Upper lobe of right lung (tissue), 1 donor: Measurements from ENCODE around the gene SCN8A. TPM values are rescaled to one million over a fixed set of nuclear protein-coding genes. Genes with fewer than 3 reads are reported as not detected.
"Not testable (repeated sequence)": the region's sequence is repeated elsewhere in the genome, so short reads cannot be mapped to it uniquely, and the experiment has no call there.

ENCODE experiments used
- ATAC-seq: fragments of 200-7000 bp; cut with Tn5 transposase; one replicate; pipeline ENCODE4 v1.9.1; 2020; ENCODE audit warnings: mild to moderate bottlenecking, moderate library complexity
- DNase-seq: peaks from one replicate; pipeline ENCODE4 v3.0.0-alpha.2; 2020
- H3K27ac ChIP-seq: fragments of 200-600 bp; one replicate; pipeline ENCODE4 v1.8.0; 2022
- H3K27me3 ChIP-seq: fragments of 200-600 bp; one replicate; pipeline ENCODE4 v1.8.0; 2022; ENCODE audit warnings: mild to moderate bottlenecking
- H3K36me3 ChIP-seq: fragments of 200-600 bp; one replicate; pipeline ENCODE4 v1.8.0; 2022
- H3K4me1 ChIP-seq: fragments of 200-600 bp; one replicate; pipeline ENCODE4 v1.8.0; 2022
- H3K4me3 ChIP-seq: fragments of 200-600 bp; one replicate; pipeline ENCODE4 v1.8.0; 2022; ENCODE audit warnings: mild to moderate bottlenecking
- H3K9me3 ChIP-seq: fragments of 200-600 bp; one replicate; pipeline ENCODE4 v1.8.0; 2022
- CTCF ChIP-seq: fragments of 200-600 bp; IDR thresholded peaks from one replicate; pipeline ENCODE4 v1.8.0; 2022; ENCODE audit warnings: antibody characterized with exemption
- intact Hi-C: fragments of 100-400 bp; cut with DNase I; formaldehyde crosslinking; loops from one replicate; pipeline ENCODE4 v1.11.0; 2022
- total RNA-seq: library from RNA; stranded (reverse); fragmentation: NEBNext Ultra II Directional; extraction: Animal tissue kit (Norgen Biotek cat#: 25700); gene quantifications from one replicate; pipeline ENCODE4 v1.2.1, GENCODE V29; 2021
- donor health status: DM: no; HTN: yes; CAD: no; lungs with severe emphysema.

Gene SCN8A
- total RNA-seq, 1 donor from 2014 or later, result 1.1 TPM

- intact Hi-C loops, result no loop called here
- H3K9me3 ChIP-seq, result no peaks in the 10 kb centered on the region
- DNase-seq (no peak), ATAC-seq (peak; percentile 84)
- no peak overlapping the region for H3K27ac ChIP-seq
- H3K36me3 ChIP-seq, result no peaks in the 10 kb centered on the region
- peaks cover 6% of the 10 kb centered on the region for H3K27me3 ChIP-seq
- H3K4me1 ChIP-seq, result no peaks in the 10 kb centered on the region
- no peak for TF ChIP-seq CTCF
- no peak overlapping the region for H3K4me3 ChIP-seq
Measured at GRCh38 chr12:51827925-51828818, 237.1 kb downstream of the SCN8A start.

GRCh38 chr12:51829011-51829481 lies 238.0 kb downstream of the SCN8A start:
- Histone ChIP-seq H3K4me3 (no peak overlapping the region), H3K9me3 (no peaks in the 10 kb centered on the region), H3K27me3 (peaks cover 6% of the 10 kb centered on the region), H3K36me3 (no peaks in the 10 kb centered on the region), H3K4me1 (no peaks in the 10 kb centered on the region), H3K27ac (no peak overlapping the region)
- DNase-seq (no peak), ATAC-seq (no peak)
- intact Hi-C loops, result no loop called here
- TF ChIP-seq CTCF, result no peak

- no peak for ATAC-seq
- Histone ChIP-seq H3K4me3 (no peak overlapping the region), H3K27me3 (peaks cover 6% of the 10 kb centered on the region), H3K27ac (no peak overlapping the region), H3K4me1 (no peaks in the 10 kb centered on the region), H3K9me3 (no peaks in the 10 kb centered on the region), H3K36me3 (no peaks in the 10 kb centered on the region)
- intact Hi-C loops, result no loop called here
- TF ChIP-seq CTCF, result no peak
- DNase-seq, result no peak
Measured at GRCh38 chr12:51829641-51830040, 238.6 kb downstream of the SCN8A start.

- H3K27me3 ChIP-seq, H3K4me1 ChIP-seq, H3K4me3 ChIP-seq, H3K27ac ChIP-seq, H3K9me3 ChIP-seq, H3K36me3 ChIP-seq, DNase-seq, ATAC-seq, intact Hi-C loops: not testable (repeated sequence)
Measured at GRCh38 chr12:51831817-51832216, 240.8 kb downstream of the SCN8A start.

- intact Hi-C loops, result no loop called here
Measured at GRCh38 chr12:51832354-51833107, 241.5 kb downstream of the SCN8A start.

More at GRCh38 chr12:51832354-51833107, 241.5 kb downstream of the SCN8A start:
- H3K4me3 ChIP-seq, result no peak overlapping the region
- TF ChIP-seq CTCF, result no peak
- H3K4me1 ChIP-seq, result no peaks in the 10 kb centered on the region
- H3K9me3 ChIP-seq, result no peaks in the 10 kb centered on the region
- DNase-seq (no peak), ATAC-seq (no peak)
- no peaks in the 10 kb centered on the region for H3K36me3 ChIP-seq
- H3K27ac ChIP-seq, result no peak overlapping the region
- peaks cover 6% of the 10 kb centered on the region for H3K27me3 ChIP-seq
